Stimulated activated CD4-positive, alpha-beta T cell treated with anti-CD3 and anti-CD28 coated beads, TNF-alpha, amount 100 ng/mL, for 48 hours (primary cell): ENCODE measurements around the gene SSC5D.

ENCODE experiments used
- DNase-seq, 3 donors: peaks; one replicate each; pipeline ENCODE4 v3.0.0-alpha.2; 2020; ENCODE audit warnings: low read depth in 3 of 3

The SSC5D gene

DNA sequence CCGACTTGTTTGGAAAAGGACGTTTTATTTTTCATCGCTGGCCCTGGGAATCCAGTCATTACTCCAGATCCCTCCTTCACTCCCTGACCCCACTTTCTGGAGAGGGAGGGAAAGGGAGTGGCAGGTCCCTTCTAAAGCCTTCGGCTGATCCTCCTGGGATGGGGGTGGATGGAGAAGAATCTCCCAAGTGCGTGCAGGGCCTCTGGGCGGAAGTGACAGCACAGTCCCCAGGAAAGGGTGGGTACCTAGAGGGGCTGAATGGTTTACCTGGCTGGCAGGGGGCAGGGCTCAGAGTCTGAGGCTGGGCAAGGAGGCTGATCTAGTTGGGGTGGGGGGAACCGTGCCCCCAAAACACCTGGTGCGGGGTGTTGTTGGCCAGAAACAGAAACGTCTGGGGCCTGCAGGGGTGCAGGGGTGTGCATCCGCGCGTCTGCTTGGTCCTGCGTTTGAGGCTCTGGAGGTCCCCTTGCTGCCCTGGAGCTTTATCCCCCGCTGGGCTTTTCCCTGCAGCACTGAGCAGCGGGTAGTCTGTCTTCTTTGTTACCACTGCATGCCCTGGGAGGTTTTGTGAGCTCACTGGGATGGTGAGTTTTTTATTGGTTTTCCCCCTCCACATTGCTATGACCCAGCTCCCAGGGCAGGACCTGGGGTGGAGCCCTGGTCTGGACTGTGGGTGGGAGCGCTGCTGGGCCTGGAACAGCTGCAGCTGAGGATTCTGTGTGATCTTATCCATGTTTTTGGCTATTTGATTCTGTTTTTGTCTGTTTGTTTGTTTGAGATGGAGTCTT, 14.8 kb upstream of the SSC5D start:
- no peak for DNase-seq

GRCh38 chr19:55474269-55475265, 13.7 kb upstream of the SSC5D start:
- DNase-seq = no peak

GRCh38 chr19:55476100-55476775, 12.0 kb upstream of the SSC5D start, which contains the start of gene ZNF628:
TSS of gene ZNF628 (plus strand) at chr19:55476617. CDS start at chr19:55479911, 3,294 bp downstream.
- peak; percentile 95 to 99 (median 97) for DNase-seq

GRCh38 chr19:55477905-55478304, 10.3 kb upstream of the SSC5D start:
- no peak for DNase-seq

DNA sequence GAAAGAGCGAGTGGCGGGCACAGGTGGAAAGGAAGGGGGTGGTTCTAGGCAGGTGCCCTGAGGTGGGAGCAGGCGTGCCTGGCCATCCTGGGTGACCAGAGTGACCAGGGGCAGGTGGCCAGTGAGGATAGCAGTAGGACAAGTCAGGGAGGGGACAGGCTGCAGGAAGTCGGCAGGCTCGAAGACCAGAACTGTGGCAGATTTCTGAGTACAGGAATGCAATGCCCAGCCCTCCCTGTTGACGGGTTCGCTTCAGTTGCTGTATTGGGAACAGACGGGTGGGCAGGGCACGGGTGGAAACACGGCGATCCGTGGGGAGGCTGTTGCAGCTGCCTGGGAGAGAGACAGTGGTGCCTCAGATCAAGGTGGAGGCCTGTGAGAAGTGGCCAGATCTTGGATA, 9.9 kb upstream of the SSC5D start:
- DNase-seq = no peak

GRCh38 chr19:55479045-55479444, 9.2 kb upstream of the SSC5D start:
- no peak for DNase-seq

GRCh38 chr19:55479451-55480230, 8.6 kb upstream of the SSC5D start:
- DNase-seq = no peak

DNA sequence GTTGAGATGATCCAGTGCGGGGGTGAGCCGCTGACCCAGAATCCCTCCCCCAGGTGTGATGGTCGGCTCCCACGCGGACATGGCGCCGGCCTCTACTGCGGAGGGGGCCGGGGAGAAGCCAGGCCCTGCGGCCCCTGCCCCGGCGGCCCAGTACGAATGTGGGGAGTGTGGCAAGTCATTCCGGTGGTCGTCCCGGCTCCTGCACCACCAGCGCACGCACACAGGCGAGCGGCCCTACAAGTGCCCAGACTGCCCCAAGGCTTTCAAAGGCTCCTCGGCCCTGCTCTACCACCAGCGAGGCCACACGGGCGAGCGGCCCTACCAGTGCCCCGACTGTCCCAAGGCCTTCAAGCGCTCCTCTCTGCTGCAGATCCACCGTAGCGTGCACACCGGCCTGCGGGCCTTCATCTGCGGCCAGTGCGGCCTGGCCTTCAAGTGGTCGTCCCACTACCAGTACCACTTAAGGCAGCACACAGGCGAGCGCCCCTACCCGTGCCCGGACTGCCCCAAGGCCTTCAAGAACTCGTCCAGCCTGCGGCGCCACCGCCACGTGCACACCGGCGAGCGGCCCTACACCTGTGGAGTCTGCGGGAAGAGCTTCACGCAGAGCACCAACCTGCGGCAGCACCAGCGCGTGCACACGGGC, 7.0 kb upstream of the SSC5D start:
- no peak for DNase-seq

DNA sequence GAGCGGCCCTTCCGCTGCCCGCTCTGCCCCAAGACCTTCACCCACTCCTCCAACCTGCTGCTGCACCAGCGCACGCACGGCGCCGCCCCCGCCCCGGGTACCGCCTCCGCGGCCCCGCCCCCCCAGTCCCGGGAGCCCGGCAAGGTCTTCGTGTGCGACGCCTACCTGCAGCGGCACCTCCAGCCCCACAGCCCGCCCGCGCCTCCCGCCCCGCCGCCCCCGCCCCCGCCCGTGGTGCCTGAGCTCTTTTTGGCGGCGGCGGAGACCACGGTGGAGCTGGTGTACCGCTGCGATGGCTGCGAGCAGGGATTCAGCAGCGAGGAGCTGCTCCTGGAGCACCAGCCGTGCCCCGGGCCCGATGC, 6.5 kb upstream of the SSC5D start:
- no peak for DNase-seq

DNA sequence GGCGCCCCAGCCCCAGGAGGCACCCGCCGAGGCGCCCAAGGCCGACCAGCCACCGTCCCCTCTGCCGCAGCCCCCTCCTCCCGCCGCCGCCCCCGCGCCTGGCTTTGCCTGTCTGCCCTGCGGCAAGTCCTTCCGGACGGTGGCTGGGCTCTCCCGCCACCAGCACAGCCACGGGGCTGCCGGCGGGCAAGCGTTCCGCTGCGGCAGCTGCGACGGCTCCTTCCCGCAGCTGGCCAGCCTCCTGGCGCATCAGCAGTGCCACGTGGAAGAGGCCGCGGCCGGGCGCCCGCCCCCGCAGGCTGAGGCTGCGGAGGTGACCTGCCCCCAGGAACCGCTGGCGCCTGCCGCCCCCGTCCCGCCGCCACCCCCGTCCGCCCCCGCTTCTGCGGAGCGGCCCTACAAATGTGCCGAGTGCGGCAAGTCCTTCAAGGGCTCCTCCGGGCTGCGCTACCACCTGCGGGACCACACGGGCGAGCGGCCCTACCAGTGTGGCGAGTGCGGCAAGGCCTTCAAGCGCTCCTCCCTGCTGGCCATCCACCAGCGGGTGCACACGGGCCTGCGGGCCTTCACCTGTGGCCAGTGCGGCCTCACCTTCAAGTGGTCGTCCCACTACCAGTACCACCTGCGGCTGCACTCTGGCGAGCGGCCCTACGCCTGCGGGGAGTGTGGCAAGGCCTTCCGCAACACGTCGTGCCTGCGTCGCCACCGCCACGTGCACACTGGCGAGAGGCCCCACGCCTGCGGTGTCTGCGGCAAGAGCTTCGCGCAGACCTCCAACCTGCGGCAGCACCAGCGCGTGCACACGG, 5.9 kb upstream of the SSC5D start:
- DNase-seq = no peak

DNA sequence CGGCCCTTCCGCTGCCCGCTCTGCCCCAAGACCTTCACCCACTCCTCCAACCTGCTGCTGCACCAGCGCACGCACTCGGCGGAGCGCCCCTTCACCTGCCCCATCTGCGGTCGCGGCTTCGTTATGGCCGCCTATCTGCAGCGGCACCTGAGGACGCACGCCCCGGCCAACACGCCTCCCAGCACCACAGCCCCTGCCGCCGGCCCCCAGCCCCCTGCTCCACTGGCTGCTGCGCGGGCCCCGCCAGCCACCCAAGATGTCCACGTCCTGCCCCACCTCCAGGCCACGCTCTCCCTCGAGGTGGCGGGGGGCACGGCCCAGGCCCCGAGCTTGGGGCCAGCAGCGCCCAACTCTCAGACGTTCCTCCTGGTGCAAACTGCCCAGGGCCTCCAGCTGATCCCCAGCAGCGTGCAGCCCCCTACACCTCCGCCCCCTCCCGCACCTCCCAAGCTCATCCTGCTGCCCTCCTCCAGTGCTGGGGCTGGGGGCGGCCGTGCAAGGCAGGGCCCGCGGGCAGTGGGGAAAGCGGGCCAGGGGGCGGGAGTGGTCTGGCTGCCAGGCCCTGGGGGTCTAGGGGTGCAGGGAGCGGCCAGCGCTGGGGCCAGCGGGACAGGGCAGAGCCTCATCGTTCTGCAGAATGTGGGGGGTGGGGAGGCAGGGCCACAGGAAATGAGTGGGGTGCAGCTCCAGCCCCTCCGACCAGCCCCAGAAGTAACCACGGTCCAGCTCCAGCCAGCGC, 5.1 kb upstream of the SSC5D start:
- DNase-seq = no peak

DNA sequence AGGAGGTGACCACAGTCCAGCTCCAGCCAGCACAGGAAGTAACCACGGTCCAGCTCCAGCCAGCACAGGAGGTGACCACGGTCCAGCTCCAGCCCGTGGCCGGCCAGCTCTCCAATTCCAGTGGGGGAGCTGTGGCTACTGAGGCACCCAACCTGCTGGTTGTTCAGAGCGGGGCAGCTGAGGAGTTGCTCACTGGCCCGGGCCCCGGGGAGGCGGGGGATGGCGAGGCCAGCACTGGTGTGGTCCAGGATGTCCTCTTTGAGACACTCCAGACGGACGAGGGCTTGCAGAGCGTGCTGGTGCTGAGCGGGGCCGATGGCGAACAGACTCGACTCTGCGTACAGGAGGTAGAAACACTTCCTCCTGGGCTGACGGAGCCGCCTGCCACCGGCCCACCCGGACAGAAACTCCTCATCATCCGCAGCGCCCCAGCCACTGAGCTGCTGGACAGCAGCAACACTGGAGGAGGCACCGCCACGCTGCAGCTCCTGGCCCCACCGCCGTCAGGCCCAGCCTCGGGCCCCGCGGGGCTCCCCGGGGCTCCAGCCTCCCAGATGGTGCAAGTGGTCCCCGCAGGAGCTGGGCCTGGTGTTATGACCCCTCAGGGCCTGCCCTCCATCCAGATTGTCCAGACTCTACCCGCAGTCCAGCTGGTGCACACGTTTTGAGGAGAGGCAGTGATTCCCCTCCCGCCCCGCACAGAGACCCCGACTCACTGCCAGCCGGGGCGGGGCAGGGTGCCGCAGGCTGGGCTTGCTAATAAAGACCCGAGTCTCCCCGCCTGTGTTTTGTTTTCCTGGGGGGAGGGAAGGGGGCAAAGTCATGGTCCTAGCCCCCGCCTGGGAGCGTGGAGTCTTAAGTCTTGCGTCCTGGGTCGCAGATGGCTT, 4.3 kb upstream of the SSC5D start:
- DNase-seq = no peak

- DNase-seq = peak; percentile 32 to 54 (median 44)
Measured at GRCh38 chr19:55484593-55485438, 3.4 kb upstream of the SSC5D start, which contains the start of gene NAT14. TSS of gene NAT14 (plus strand) at chr19:55485188. CDS start at chr19:55485709, 521 bp downstream.

DNA sequence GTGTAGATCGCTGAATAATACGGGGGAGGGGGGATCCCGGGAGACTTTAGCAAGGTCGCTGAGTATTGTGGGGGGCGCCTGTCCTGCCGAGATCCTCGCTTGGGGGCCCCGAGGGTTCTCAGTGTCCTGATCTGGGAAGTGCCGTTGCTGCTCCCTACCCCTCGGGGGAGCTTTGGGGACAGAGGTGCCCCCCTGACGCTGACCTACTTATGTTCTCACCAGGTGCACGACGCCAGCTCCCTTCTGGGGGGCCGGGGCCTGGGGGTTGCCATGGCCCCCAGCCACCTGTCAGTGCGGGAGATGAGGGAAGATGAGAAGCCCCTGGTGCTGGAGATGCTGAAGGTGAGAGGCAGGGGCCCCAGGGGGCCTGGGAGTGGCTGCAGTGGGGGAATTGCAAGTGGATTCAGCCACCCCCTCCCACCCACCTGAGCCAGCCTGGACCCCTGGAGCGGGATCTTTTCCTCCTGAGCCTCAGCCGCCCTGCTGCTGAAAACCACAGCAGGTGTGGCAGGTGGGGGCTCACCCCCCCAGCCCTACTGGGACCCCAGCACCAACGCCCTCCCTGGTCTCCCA, 2.7 kb upstream of the SSC5D start:
- DNase-seq = no peak

GRCh38 chr19:55486043-55486970, 1.9 kb upstream of the SSC5D start:
- DNase-seq = no peak
